Measurements from ENCODE around the gene SH3BGRL2. TPM values are rescaled to one million over a fixed set of nuclear protein-coding genes. Genes with fewer than 3 reads are reported as not detected.

Gene SH3BGRL2
- total RNA-seq, 3 donors from 2014 or later (not counting 1 experiment from before 2014, with no cell fraction given) = 0.68 to 5.8 (median 1.6) TPM

DNA sequence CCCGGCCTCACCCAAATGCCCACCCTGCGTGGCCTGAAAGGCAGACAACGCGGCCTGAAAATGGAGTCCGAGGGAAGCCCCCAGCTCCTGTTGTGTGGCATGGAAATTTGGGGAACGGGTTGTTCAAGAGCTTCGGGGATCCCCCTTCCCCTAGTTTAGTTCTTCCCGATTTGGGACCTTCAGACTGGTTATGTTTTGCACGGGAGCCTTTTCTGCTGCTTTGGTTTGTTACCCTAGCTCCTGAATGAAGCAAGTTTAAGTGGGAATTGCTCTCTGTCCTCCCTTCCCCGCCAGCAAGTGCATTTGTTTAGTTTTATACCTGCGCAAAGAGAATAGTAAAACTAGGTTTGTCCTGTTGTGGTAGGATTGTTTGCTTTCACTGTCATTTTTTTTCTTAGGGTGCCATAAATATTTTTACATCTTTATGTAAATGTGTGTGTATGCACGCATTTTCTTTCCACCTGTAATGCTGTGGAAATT, 604 bp downstream of the SH3BGRL2 start:
- no peaks in the 10 kb centered on the region for H3K9me3 ChIP-seq (ENCODE audit: control insufficient read depth, insufficient read depth, low read length)
- H3K9me3 Mint-ChIP-seq = peaks cover 0 to 2% of the 10 kb centered on the region in 2 donors
- H3K36me3 Mint-ChIP-seq = no peaks in the 10 kb centered on the region
- intact Hi-C loops (cut with micrococcal nuclease) = no loop called here
- 2% methylated on average over 10 of the region's 12 CpGs for WGBS (ENCODE audit: insufficient coverage)
- H3K4me3 Mint-ChIP-seq = peak overlapping the region; percentile 41
- H3K4me1 Mint-ChIP-seq = peaks cover 0 to 6% of the 10 kb centered on the region in 2 donors
- no peak for DNase-seq
- no peak overlapping the region for H3K4me3 ChIP-seq (ENCODE audit: low read length)
- TF ChIP-seq, protein P1, sequence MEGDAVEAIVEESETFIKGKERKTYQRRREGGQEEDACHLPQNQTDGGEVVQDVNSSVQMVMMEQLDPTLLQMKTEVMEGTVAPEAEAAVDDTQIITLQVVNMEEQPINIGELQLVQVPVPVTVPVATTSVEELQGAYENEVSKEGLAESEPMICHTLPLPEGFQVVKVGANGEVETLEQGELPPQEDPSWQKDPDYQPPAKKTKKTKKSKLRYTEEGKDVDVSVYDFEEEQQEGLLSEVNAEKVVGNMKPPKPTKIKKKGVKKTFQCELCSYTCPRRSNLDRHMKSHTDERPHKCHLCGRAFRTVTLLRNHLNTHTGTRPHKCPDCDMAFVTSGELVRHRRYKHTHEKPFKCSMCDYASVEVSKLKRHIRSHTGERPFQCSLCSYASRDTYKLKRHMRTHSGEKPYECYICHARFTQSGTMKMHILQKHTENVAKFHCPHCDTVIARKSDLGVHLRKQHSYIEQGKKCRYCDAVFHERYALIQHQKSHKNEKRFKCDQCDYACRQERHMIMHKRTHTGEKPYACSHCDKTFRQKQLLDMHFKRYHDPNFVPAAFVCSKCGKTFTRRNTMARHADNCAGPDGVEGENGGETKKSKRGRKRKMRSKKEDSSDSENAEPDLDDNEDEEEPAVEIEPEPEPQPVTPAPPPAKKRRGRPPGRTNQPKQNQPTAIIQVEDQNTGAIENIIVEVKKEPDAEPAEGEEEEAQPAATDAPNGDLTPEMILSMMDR (IDR thresholded peaks at IDR 0.05) = no peak
- no peak overlapping the region for H3K27ac ChIP-seq (ENCODE audit: low read length)
- H3K27me3 ChIP-seq (ENCODE audit: control insufficient read depth, insufficient read depth, low read length) = peaks cover 16% of the 10 kb centered on the region
- ATAC-seq = no peak
- H3K27me3 Mint-ChIP-seq (ENCODE audit: low read depth in 2 of 2) = peaks cover 37 to 53% of the 10 kb centered on the region in 2 donors
- H3K4me1 ChIP-seq (ENCODE audit: control insufficient read depth, insufficient read depth, low read length) = peaks cover 6% of the 10 kb centered on the region
- H3K27ac Mint-ChIP-seq = no peak overlapping the region
- no peaks in the 10 kb centered on the region for H3K36me3 ChIP-seq (ENCODE audit: control insufficient read depth, insufficient read depth, low read length)

DNA sequence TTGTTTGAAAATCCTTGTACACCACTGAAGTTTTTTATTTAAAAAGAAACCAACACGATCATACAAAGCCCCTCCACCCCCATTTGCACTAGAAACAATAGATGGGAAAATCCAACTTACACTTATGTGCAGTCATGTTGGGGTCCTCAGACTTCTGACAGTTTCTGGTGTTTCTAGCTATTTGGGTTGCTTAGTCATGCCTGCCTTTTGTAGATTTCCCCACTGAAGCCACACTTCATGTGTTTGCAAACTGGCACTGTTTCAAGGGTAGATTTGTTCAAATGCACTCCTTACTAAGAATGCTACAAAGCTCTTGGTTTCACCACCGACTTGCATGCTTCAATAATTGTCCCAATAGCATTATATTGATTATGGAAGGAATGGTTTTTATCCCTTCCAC, 1.5 kb downstream of the SH3BGRL2 start:
- no peak overlapping the region for H3K4me3 ChIP-seq (ENCODE audit: low read length)
- TF ChIP-seq, protein P1 (IDR thresholded peaks at IDR 0.05) = no peak

DNA sequence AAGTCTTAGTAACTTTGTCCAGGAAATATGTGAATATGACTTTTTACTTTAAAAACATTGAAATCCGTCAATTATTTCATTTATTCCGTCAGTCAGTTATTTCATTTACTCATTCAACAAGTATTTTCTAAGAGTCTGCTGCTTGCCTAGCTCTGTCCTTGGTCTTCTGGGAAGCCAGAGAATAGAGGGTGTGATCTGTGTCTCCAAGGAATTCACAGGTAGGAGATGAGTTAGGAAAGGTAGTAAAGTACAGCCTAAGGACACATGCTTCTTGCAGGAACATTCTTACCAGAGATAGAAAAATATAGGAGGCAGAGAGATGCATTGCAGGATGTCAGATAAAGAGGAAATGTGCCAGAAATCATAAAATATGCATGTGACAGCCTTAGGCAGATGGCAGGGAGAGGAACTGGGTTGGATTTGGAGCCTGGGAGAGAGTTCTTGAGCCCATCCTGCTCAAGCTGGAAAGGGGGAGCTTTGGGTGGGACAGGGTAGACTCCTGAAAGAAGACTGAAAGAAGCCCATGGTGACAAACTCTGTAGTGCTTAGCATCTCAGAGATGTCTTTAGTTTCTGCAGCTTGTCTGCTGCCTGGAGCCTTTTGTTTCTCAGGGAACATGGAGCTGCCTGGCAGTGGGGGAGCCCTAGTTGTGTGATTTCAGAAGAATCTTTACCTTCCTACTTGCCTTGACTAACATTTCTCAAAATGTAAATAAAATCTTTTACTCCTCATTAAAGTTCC, 3.5 kb downstream of the SH3BGRL2 start:
- no peak overlapping the region for H3K4me3 ChIP-seq (ENCODE audit: low read length)
- no peaks in the 10 kb centered on the region for H3K9me3 ChIP-seq (ENCODE audit: control insufficient read depth, insufficient read depth, low read length)
- Mint-ChIP-seq H3K27ac (no peak overlapping the region), H3K4me3 (no peak overlapping the region), H3K27me3 (ENCODE audit: low read depth in 2 of 2) (peaks cover 28 to 47% of the 10 kb centered on the region in 2 donors), H3K9me3 (no peaks in the 10 kb centered on the region), H3K36me3 (no peaks in the 10 kb centered on the region), H3K4me1 (peaks cover 0 to 6% of the 10 kb centered on the region in 2 donors)
- H3K27ac ChIP-seq (ENCODE audit: low read length) = no peak overlapping the region
- intact Hi-C loops (cut with micrococcal nuclease) = no loop called here
- H3K4me1 ChIP-seq (ENCODE audit: control insufficient read depth, insufficient read depth, low read length) = peaks cover 6% of the 10 kb centered on the region
- DNase-seq (no peak), ATAC-seq (no peak)
- H3K36me3 ChIP-seq (ENCODE audit: control insufficient read depth, insufficient read depth, low read length) = no peaks in the 10 kb centered on the region
- peaks cover 16% of the 10 kb centered on the region for H3K27me3 ChIP-seq (ENCODE audit: control insufficient read depth, insufficient read depth, low read length)
- no CpG with 5 or more reads among the region's 2 CpGs for WGBS (ENCODE audit: insufficient coverage)
- TF ChIP-seq, protein P1 (IDR thresholded peaks at IDR 0.05) = no peak

More for the DNA sequence above, 1.5 kb downstream of the SH3BGRL2 start:
- DNase-seq (no peak), ATAC-seq (no peak)
- intact Hi-C loops (cut with micrococcal nuclease) = no loop called here
- Mint-ChIP-seq H3K27me3 (ENCODE audit: low read depth in 2 of 2) (peaks cover 35 to 53% of the 10 kb centered on the region in 2 donors), H3K4me3 (no peak overlapping the region), H3K9me3 (peaks cover 0 to 2% of the 10 kb centered on the region in 2 donors), H3K36me3 (no peaks in the 10 kb centered on the region), H3K4me1 (peaks cover 0 to 6% of the 10 kb centered on the region in 2 donors), H3K27ac (no peak overlapping the region)
- Histone ChIP-seq H3K27me3 (ENCODE audit: control insufficient read depth, insufficient read depth, low read length) (peaks cover 16% of the 10 kb centered on the region), H3K27ac (ENCODE audit: low read length) (no peak overlapping the region), H3K36me3 (ENCODE audit: control insufficient read depth, insufficient read depth, low read length) (no peaks in the 10 kb centered on the region), H3K9me3 (ENCODE audit: control insufficient read depth, insufficient read depth, low read length) (no peaks in the 10 kb centered on the region), H3K4me1 (ENCODE audit: control insufficient read depth, insufficient read depth, low read length) (peaks cover 6% of the 10 kb centered on the region)
- WGBS (ENCODE audit: insufficient coverage) = 0% methylated on average over 1 of the region's 2 CpGs

Measured in natural killer cell (primary cell).